Measurements from ENCODE around the gene SLC7A6OS. TPM values are rescaled to one million over a fixed set of nuclear protein-coding genes. Genes with fewer than 3 reads are reported as not detected.

The SLC7A6OS gene
- total and polyA plus RNA-seq, 3 experiments from 2014 or later, result 21.8 to 28.2 (median 25.5) TPM

GRCh38 chr16:68265078-68265920 lies 45.4 kb downstream of the SLC7A6OS start:
- Mint-ChIP-seq H3K4me1 (peaks cover 51 to 69% (median 64%) of the 10 kb centered on the region in 3 donors), H3K9me3 (no peaks in the 10 kb centered on the region), H3K4me3 (peak overlapping the region; percentile 94 to 98 (median 97)), H3K27ac (peak overlapping the region; percentile 97 to 100 (median 99)), H3K36me3 (peaks cover 0 to 32% (median 6%) of the 10 kb centered on the region in 3 donors), H3K27me3 (peaks cover 0 to 2% of the 10 kb centered on the region in 2 donors)
- Histone ChIP-seq H3K9me3 (ENCODE audit: low read length) (no peaks in the 10 kb centered on the region), H3K27ac (ENCODE audit: low read depth, low read length) (peak overlapping the region; percentile 86), H3K27me3 (ENCODE audit: insufficient read depth, low read length, poor library complexity, severe bottlenecking) (no peaks in the 10 kb centered on the region), H3K4me1 (ENCODE audit: insufficient read depth, low read length) (peaks cover 54% of the 10 kb centered on the region), H3K4me3 (ENCODE audit: low read length) (peak overlapping the region; percentile 84), H3K36me3 (ENCODE audit: insufficient read depth, low read length) (no peaks in the 10 kb centered on the region)
- POLR2A ChIA-PET, result interaction anchor here (1.0 to 2.6 kb wide), 3 partner anchors 11 to 20 kb away, joined by 3 to 21 read pairs (median 4); no protein-coding TSS in a partner anchor
- CTCF ChIA-PET, result interaction anchor here (6.3 to 7.6 kb wide), 2 partner anchors 16 to 42 kb away, joined by 131 to 319 read pairs; partner anchors contain the start of genes PRMT7 and SLC7A6OS
- peak; percentile 31 to 62 (median 45) for DNase-seq

- no peaks in the 10 kb centered on the region for H3K27me3 ChIP-seq (ENCODE audit: insufficient read depth, low read length, poor library complexity, severe bottlenecking)
- POLR2A ChIA-PET, result interaction anchor here (0.6 to 2.6 kb wide), 15 partner anchors 8 to 153 kb away, joined by 3 to 26 read pairs (median 5); partner anchors contain the start of genes PLA2G15, PRMT7 and SLC7A6OS
- peak within 1 kb of the TSS; percentile 86 for H3K27ac ChIP-seq (ENCODE audit: low read depth, low read length)
- no peaks in the 10 kb centered on the region for H3K9me3 ChIP-seq (ENCODE audit: low read length)
- H3K4me3 Mint-ChIP-seq, result peak within 1 kb of the TSS; percentile 94 to 98 (median 97)
- peak within 1 kb of the TSS; percentile 99 to 100 (median 99) for H3K27ac Mint-ChIP-seq
- peaks cover 42 to 60% (median 55%) of the 10 kb centered on the region in 3 donors for H3K4me1 Mint-ChIP-seq
- no peaks in the 10 kb centered on the region for H3K36me3 ChIP-seq (ENCODE audit: insufficient read depth, low read length)
- peaks cover 0 to 36% (median 6%) of the 10 kb centered on the region in 3 donors for H3K36me3 Mint-ChIP-seq
- peaks cover 45% of the 10 kb centered on the region for H3K4me1 ChIP-seq (ENCODE audit: insufficient read depth, low read length)
- peak within 1 kb of the TSS; percentile 84 for H3K4me3 ChIP-seq (ENCODE audit: low read length)
- H3K9me3 Mint-ChIP-seq, result no peaks in the 10 kb centered on the region
- peak; percentile 79 to 88 (median 86) for DNase-seq
- CTCF ChIA-PET, result interaction anchor here (0.7 to 8.0 kb wide), 19 partner anchors 10 to 256 kb away, joined by 3 to 405 read pairs (median 7); partner anchors contain the start of genes PLA2G15, PRMT7 and SLC7A6OS
- peaks cover 0 to 2% of the 10 kb centered on the region in 2 donors for H3K27me3 Mint-ChIP-seq
These were observed 46.3 kb downstream of the SLC7A6OS start, which contains the start of gene SLC7A6 for GRCh38 chr16:68264128-68265077. Gene SLC7A6, plus strand, starts transcription at chr16:68264526. Its CDS starts 10,201 bp downstream, at chr16:68274727.

GRCh38 chr16:68263559-68264127 lies 47.1 kb downstream of the SLC7A6OS start:
- POLR2A ChIA-PET, result interaction anchor here (0.9 to 2.6 kb wide), 12 partner anchors 9 to 71 kb away, joined by 3 to 26 read pairs (median 5); partner anchors contain the start of genes PLA2G15, PRMT7 and SLC7A6OS
- Mint-ChIP-seq H3K27ac (peak overlapping the region; percentile 97 to 100 (median 99)), H3K4me3 (peak overlapping the region; percentile 92 to 97 (median 94)), H3K36me3 (peaks cover 0 to 39% (median 1%) of the 10 kb centered on the region in 3 donors), H3K27me3 (peaks cover 0 to 2% of the 10 kb centered on the region in 2 donors), H3K4me1 (peaks cover 36 to 53% (median 48%) of the 10 kb centered on the region in 3 donors), H3K9me3 (no peaks in the 10 kb centered on the region)
- no peak for DNase-seq
- CTCF ChIA-PET, result interaction anchor here (0.7 to 8.0 kb wide), 18 partner anchors 9 to 257 kb away, joined by 3 to 405 read pairs (median 8); partner anchors contain the start of genes PLA2G15, PRMT7 and SLC7A6OS
- Histone ChIP-seq H3K9me3 (ENCODE audit: low read length) (no peaks in the 10 kb centered on the region), H3K27ac (ENCODE audit: low read depth, low read length) (peak overlapping the region; percentile 86), H3K27me3 (ENCODE audit: insufficient read depth, low read length, poor library complexity, severe bottlenecking) (no peaks in the 10 kb centered on the region), H3K4me1 (ENCODE audit: insufficient read depth, low read length) (peaks cover 37% of the 10 kb centered on the region), H3K36me3 (ENCODE audit: insufficient read depth, low read length) (no peaks in the 10 kb centered on the region), H3K4me3 (ENCODE audit: low read length) (peak overlapping the region; percentile 63)

GRCh38 chr16:68259007-68259825 lies 51.5 kb downstream of the SLC7A6OS start:
- POLR2A ChIA-PET, result no interaction called here

GRCh38 chr16:68257906-68258800 lies 52.6 kb downstream of the SLC7A6OS start:
- Mint-ChIP-seq H3K4me3 (no peak overlapping the region), H3K27me3 (peaks cover 0 to 1% of the 10 kb centered on the region in 2 donors), H3K36me3 (peaks cover 0 to 45% (median 12%) of the 10 kb centered on the region in 3 donors), H3K9me3 (no peaks in the 10 kb centered on the region), H3K27ac (peak overlapping the region in 1 of 8 donors; percentile 58), H3K4me1 (peaks cover 7 to 11% (median 10%) of the 10 kb centered on the region in 3 donors)
- Histone ChIP-seq H3K27ac (ENCODE audit: low read depth, low read length) (no peak overlapping the region), H3K4me3 (ENCODE audit: low read length) (no peak overlapping the region), H3K4me1 (ENCODE audit: insufficient read depth, low read length) (peaks cover 7% of the 10 kb centered on the region), H3K36me3 (ENCODE audit: insufficient read depth, low read length) (peaks cover 5% of the 10 kb centered on the region), H3K27me3 (ENCODE audit: insufficient read depth, low read length, poor library complexity, severe bottlenecking) (no peaks in the 10 kb centered on the region), H3K9me3 (ENCODE audit: low read length) (no peaks in the 10 kb centered on the region)
- CTCF ChIA-PET, result interaction anchor here (5.5 to 8.0 kb wide), 3 partner anchors 14 to 66 kb away, joined by 42 to 405 read pairs (median 319); partner anchors contain the start of gene PLA2G15
- POLR2A ChIA-PET, result no interaction called here
- no peak for DNase-seq

More at GRCh38 chr16:68259007-68259825, 51.5 kb downstream of the SLC7A6OS start:
- peaks cover 5% of the 10 kb centered on the region for H3K36me3 ChIP-seq (ENCODE audit: insufficient read depth, low read length)
- H3K4me1 Mint-ChIP-seq, result peaks cover 14 to 20% (median 19%) of the 10 kb centered on the region in 3 donors
- peaks cover 14% of the 10 kb centered on the region for H3K4me1 ChIP-seq (ENCODE audit: insufficient read depth, low read length)
- H3K27ac ChIP-seq (ENCODE audit: low read depth, low read length), result no peak overlapping the region
- no peaks in the 10 kb centered on the region for H3K27me3 Mint-ChIP-seq
- no peak for DNase-seq
- no peak overlapping the region for H3K27ac Mint-ChIP-seq
- no peak overlapping the region for H3K4me3 Mint-ChIP-seq
- no peak overlapping the region for H3K4me3 ChIP-seq (ENCODE audit: low read length)
- H3K9me3 ChIP-seq (ENCODE audit: low read length), result no peaks in the 10 kb centered on the region
- CTCF ChIA-PET, result interaction anchor here (1.2 to 8.0 kb wide), 5 partner anchors 15 to 65 kb away, joined by 3 to 405 read pairs (median 131); partner anchors contain the start of genes PLA2G15, PRMT7 and SLC7A6OS
- peaks cover 0 to 42% (median 12%) of the 10 kb centered on the region in 3 donors for H3K36me3 Mint-ChIP-seq
- no peaks in the 10 kb centered on the region for H3K9me3 Mint-ChIP-seq
- H3K27me3 ChIP-seq (ENCODE audit: insufficient read depth, low read length, poor library complexity, severe bottlenecking), result no peaks in the 10 kb centered on the region
